HG03159 (cell line): Measurements from ENCODE around the gene RBL2.
"Not testable (repeated sequence)": the region's sequence is repeated elsewhere in the genome, so short reads cannot be mapped to it uniquely, and the experiment has no call there.

Experiments used
- ATAC-seq: cut with Tn5 transposase; IDR thresholded peaks from one replicate; pipeline ENCODE4 v1.9.1; 2021; ENCODE audit warnings: mild to moderate bottlenecking, moderate library complexity; ENCODE audit not compliant: unreplicated experiment

The RBL2 gene

GRCh38 chr16:53434377-53435065 lies at the start of gene RBL2:
Gene RBL2, plus strand, starts transcription at chr16:53434471. Its CDS starts 86 bp downstream, at chr16:53434557.
- peak; percentile 75 for ATAC-seq

- ATAC-seq: not testable (repeated sequence)
Measured at GRCh38 chr16:53384610-53385009, 49.7 kb upstream of the RBL2 start.

- no peak for ATAC-seq
Measured at GRCh38 chr16:53404959-53405358, 29.3 kb upstream of the RBL2 start.

- no peak for ATAC-seq
Measured at GRCh38 chr16:53412549-53412948, 21.7 kb upstream of the RBL2 start.

GRCh38 chr16:53413864-53414263 lies 20.4 kb upstream of the RBL2 start:
- ATAC-seq: no peak

- no peak for ATAC-seq
Measured at GRCh38 chr16:53414381-53414780, 19.9 kb upstream of the RBL2 start.

- ATAC-seq: no peak
Measured at GRCh38 chr16:53415504-53415903, 18.8 kb upstream of the RBL2 start.

GRCh38 chr16:53417011-53417410 lies 17.3 kb upstream of the RBL2 start:
- no peak for ATAC-seq

- ATAC-seq: no peak
Measured at GRCh38 chr16:53417976-53418375, 16.3 kb upstream of the RBL2 start.

GRCh38 chr16:53419383-53419709 lies 14.9 kb upstream of the RBL2 start:
- not testable (repeated sequence) for ATAC-seq

- no peak for ATAC-seq
Measured at GRCh38 chr16:53421248-53421647, 13.0 kb upstream of the RBL2 start.

- not testable (repeated sequence) for ATAC-seq
Measured at GRCh38 chr16:53423968-53424367, 10.3 kb upstream of the RBL2 start.

GRCh38 chr16:53428681-53429080 lies 5.6 kb upstream of the RBL2 start:
- no peak for ATAC-seq

- no peak for ATAC-seq
Measured at GRCh38 chr16:53429221-53429943, 4.9 kb upstream of the RBL2 start.

GRCh38 chr16:53430363-53430762 lies 3.9 kb upstream of the RBL2 start:
- no peak for ATAC-seq

GRCh38 chr16:53433509-53433908 lies 762 bp upstream of the RBL2 start:
- ATAC-seq: no peak

- ATAC-seq: no peak
Measured at GRCh38 chr16:53433930-53434376, 318 bp upstream of the RBL2 start.

- peak; percentile 78 for ATAC-seq
Measured at GRCh38 chr16:53435066-53435688, 906 bp downstream of the RBL2 start.

- no peak for ATAC-seq
Measured at GRCh38 chr16:53440125-53440524, 5.9 kb downstream of the RBL2 start.

- ATAC-seq: no peak
Measured at GRCh38 chr16:53445534-53445933, 11.3 kb downstream of the RBL2 start.

GRCh38 chr16:53446090-53446489 lies 11.8 kb downstream of the RBL2 start:
- no peak for ATAC-seq
